ENCODE data around the gene KIRREL2.

Gene KIRREL2

DNA sequence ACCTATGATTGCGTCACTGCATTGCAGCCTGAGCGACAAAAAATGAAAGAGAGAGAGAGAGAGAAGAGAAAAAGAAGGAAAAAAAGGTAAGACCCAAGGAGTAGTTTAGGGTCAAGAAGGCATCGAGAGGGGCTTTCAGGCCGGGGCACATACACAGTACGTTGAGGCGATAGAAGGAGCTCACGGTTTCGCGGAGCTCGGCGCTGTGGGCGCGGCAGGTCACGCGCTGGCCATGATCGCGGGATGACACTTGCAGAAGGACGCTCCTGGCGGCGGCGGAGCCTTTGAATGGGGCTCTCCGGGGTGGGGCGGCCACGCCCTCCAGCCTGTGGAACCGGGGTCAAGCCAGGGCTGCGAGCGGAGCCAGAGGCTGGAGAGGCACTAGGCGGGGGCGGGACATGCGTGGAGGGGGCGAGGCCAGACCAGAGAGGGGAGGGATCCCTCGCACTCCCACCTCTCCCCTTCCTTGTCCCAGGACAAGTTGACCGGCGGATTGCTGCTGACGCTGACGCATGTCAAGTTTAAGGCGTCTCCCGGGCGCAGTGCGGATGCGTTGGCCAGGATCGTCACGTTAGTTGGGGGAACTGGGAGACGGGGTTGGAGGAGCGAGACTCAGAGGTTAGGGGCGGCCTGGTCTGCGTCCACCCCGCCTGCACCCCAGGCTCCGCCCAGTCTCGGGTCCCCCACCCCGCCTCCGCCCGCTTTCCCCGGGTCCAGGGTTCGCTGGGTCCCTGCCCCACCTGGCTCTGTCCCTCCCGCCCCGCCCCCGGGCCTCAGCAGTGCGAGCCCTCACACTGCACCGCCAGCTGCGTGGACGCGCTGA is 11.3 kb upstream of the KIRREL2 start:
- peak in 1 of 2 experiments; percentile 22 for DNase-seq

DNA sequence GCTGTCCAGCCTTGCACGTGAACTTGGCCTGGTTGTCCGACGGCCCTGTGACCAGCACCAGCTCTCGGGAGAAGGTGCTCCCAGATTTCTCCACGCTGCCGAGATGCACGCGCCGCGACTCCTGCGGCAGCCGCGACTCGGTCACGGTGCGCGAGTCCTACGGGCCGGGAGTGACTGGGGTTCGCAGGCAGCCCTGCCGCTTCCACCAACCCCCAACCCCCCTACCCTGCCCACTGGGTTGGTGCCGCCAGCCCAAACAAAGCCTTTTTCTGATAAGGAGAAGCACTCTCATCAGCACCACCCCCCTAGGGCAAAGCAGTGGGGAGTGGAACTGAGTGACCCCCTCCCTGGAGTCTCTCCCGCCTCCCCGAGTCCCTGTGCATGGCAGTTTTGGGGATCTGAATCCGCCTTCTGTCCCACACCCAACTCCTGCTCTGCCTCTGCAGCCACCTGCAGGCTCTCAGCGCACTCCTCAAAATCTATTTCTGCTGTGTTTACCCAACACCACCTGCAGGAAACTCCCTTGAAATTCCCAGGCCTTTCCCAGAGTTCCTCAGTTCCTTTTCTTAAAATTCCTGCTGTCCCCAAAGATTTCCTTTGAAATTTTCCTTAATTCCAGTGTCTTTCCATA is 10.6 kb upstream of the KIRREL2 start:
- no peak for DNase-seq

DNA sequence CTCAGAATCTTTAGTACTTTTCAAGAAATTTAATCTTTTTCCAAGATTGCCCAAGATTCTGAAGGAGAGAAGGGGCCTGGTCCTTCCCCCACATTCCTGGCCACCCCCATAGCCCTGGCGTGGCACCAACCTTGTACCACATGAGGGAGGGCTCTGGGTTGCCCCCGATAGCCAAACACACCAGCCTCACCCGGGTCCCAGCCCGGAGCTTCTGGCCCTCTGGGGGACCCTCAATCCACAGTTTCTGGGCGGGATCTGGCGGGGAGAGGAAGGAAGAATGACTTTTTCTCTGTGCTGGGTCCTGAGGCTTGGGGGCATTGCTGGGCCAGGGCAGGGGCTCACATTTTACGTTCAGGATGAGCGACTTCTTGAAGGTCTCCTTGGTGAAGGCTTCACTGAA is 8.8 kb upstream of the KIRREL2 start:
- no peak for DNase-seq

DNA sequence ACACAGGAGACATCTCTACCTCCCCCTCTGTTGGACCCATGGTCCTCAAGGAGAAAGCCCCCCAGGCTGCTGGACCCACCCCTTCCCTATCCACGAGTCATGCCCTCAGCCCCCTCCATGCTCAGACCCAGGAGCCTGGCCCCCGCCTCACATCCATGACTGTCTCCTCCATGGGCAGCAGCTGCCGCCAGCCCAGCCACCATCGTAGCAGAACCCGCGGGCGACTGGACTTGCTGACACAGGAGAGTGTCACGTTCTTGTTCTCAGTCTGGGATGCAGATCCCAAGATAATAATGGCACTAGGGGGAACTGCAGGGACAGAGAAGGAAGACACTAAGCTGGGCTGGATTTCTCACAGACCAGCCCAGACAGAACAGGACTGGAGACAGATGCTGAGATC is 8.2 kb upstream of the KIRREL2 start:
- no peak for DNase-seq

DNA sequence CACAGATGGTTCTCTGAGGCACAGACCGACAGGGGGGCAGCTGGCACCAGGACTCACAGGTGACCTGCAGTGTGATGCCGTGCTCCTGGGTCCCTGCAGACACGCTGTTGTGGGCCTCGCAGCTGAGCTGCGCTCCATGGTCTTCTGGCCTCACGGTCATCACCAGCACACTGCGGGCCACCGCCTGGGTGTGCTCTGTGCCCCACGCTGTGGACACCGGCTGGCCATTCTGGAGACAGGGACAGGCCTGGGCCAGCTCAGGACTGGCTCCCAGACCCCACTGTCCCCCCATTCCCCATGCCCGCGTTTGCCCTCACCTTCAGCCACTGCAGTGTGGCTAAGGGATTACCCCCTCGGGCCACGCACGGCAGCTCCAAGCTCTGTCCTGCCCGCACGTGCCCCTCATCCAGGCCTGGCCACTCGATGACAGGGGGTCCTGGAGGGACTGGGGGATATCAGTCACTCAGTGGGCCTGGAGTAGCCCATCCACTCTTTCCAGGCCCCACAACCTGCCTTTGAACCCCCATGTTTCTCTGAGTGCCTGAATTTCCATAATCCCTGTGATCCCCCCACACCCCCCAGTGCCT is 7.7 kb upstream of the KIRREL2 start:
- DNase-seq, result no peak

DNA sequence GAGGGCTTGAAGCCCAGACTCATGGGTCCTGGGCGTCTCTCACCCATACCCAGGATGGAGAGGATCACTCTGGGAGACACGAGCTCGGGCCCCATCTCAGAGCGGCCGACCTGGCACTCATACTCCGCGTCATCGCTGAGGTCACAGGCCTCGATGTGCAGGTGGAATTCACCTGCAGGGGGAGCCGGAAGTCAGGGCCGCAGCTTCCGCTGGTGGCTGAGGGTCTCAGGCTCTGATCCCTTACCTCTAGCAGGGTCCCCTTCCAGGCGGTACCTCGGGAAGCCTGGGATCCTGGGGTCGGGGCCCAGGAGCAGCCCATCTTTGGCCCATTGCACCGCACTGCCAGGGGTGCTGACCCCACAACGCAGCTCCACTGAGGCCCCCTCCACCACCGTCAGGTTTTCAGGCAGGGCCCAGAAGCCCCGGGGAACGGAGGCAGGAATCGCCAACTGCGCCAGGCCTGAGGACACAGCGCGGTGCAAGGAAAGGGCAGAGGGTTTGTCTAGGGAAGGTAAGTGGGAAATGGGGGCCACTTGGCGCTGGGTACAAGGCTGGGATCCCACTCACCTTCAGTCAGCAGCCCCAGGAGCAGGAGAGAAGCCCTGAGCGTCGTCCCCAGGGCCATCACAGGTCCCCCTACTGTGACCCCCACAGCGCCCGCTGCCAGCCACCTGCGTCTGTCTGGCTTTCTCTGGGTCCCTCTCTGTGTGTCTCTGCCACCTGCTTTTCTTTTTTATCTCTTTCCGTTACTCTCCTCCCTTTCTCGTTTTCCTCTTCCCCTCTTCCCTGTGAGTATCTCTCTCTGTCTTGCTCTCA is 5.3 kb upstream of the KIRREL2 start:
- DNase-seq, result no peak

DNA sequence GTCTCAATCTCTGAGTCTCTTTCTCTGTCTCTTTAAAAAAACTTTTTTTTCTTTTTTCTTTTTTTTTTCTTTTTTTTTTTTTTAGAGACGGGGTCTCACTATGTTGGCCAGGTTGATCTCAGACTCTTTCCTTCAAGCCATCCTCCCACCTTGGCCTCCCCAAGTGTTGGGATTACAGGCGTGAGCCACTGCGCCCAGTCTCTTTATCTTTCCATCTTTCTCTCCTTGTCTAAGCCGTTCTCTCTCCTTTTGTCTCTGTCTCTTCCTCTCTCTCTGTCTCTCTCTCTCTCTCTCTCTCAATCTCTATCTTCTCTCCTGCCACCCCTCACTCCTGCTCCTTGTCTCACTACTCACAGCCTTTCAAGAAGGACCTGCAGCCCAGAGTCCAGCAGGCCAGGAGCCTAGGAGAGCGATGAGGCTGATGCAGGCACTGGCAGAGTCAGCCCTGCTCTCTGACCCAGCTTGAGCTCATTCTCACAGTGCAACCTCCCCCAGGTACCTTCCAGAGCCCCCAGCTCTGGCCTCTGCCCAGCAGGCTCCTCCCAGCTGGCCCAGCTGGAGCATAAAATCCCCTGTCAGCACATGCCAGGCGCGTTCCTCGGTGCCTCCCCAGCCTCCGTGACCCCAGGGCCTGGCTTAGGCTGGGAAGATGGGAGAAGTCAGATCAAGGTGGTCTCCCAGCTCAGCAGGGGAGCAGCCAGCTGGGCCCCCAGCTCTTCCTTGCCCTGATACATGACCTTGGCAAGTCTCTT is 4.5 kb upstream of the KIRREL2 start, which contains the start of gene NPHS1:
TSS of gene NPHS1 (minus strand) at position 476 of the 752 bp plus-strand sequence. CDS start 667 bp downstream, outside the sequence.
- DNase-seq, result no peak

DNA sequence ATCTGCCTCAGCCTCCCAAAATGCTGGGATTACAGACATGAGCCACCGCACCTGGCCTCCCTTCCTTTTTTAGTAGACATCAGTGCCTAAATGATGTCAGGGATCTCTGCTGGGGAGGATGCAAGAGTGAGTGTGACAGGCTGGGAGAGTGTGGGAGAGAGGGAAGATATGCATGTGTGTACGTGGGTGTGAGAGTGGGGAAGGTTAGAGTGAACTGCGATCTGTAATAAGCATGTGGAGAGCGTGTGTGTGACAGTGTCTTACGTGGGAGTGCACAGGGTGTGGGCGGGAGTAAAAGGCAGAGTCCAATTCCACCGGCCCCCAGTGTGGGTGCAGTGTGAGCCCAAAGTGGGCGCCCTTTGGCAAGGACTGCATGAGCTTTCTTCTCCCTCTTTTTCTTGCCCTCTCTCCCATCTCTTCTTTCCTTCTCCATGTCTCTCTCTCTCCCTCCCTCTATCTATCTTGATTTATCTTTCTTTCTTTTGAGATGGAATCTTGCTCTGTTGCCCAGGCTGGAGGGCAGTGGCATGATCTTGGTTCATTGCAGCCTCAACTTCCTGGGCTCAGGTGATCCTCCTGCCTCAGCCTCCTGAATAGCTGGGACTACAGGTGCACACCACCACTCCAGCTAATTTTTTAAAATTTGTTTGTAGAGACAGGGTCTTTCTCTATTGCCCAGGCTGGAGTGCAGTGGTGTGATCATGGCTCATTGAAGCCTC is 3.5 kb upstream of the KIRREL2 start:
- no peak for DNase-seq

DNA sequence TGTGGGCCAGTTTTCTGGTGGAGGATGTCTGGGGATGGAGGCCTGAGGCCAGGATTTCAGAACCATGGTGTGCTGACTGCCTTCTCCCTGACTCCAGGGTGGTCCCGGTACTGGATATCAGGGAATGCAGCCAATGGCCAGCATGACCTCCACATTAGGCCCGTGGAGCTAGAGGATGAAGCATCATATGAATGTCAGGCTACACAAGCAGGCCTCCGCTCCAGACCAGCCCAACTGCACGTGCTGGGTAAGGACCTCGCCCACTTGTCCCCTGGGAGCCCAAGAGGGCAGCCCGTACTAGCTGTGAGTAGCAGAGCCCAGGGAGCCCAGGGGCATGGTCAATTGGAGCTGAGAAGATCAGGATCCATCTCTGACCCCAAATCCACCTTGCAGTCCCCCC is 1.6 kb downstream of the KIRREL2 start:
- DNase-seq, result no peak

DNA sequence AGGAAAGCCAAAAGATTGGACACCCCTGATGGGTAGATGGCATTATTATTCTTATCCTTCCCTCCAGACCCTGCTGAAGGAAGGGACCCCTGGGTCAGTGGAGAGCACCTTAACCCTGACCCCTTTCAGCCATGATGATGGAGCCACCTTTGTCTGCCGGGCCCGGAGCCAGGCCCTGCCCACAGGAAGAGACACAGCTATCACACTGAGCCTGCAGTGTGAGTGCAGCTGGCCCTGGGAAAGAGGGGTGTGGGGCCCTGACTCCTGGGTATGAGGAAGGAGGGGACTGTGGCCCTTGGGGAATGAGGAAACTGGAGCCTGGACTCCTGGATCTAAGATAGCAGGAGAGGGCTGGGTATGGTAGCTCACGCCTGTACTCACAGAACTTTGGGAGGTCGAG is 2.7 kb downstream of the KIRREL2 start:
- no peak for DNase-seq

DNA sequence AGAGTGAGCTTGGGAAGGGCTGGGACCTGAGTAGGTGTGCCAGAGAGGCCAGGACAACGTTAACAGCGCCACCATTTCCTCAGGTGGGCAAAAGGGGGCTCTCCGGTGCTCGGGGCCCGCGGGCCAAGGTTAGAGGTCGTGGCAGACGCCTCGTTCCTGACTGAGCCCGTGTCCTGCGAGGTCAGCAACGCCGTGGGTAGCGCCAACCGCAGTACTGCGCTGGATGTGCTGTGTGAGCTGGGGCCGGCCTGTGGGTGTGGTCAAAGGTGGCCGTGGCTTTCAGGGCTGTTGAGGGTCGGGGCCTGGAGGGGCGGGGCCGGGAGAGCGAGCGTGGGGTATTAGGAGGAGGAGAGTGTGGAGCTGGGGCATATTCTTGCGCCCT is 3.7 kb downstream of the KIRREL2 start:
- DNase-seq, result no peak

DNA sequence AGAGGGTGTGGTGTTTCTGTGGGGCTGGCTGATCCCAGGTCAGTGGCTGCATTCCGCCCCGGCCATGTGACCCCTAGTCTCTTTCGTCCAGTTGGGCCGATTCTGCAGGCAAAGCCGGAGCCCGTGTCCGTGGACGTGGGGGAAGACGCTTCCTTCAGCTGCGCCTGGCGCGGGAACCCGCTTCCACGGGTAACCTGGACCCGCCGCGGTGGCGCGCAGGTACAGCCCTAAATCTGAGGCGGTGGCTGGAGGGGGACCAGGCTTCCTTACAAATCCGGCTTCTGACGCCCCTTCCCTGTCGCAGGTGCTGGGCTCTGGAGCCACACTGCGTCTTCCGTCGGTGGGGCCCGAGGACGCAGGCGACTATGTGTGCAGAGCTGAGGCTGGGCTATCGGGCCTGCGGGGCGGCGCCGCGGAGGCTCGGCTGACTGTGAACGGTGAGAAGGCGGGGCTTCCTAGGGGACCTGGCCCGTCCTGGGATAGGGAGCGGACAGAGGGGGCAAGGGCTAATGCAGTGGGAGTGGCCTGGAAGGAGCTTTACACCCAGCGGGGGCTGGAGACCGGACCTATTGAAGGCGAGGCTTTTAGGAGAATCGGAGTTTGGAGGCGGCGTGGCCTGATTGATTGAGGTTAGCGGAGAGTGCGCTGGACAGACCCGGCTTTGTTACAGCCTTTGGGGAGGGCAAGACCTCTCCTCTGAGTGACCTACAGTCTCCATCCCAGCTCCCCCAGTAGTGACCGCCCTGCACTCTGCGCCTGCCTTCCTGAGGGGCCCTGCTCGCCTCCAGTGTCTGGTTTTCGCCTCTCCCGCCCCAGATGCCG is 4.3 kb downstream of the KIRREL2 start:
- no peak for DNase-seq

DNA sequence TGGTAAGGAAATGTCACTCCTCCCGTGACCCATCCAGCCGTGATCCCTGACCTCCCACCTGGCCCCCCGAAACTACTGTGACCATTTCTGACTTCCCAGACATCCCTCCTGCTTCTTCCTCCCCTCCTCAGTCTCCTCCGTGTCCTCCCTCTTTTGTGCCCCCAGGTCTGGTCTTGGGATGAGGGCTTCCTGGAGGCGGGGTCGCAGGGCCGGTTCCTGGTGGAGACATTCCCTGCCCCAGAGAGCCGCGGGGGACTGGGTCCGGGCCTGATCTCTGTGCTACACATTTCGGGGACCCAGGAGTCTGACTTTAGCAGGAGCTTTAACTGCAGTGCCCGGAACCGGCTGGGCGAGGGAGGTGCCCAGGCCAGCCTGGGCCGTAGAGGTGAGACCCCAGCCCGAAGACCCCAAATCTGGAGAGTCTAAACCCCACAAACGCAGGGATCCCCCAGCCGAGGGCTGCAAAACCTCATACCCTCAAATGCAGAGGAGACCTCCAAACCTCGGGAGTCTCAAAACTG is 5.0 kb downstream of the KIRREL2 start:
- DNase-seq, result no peak

DNA sequence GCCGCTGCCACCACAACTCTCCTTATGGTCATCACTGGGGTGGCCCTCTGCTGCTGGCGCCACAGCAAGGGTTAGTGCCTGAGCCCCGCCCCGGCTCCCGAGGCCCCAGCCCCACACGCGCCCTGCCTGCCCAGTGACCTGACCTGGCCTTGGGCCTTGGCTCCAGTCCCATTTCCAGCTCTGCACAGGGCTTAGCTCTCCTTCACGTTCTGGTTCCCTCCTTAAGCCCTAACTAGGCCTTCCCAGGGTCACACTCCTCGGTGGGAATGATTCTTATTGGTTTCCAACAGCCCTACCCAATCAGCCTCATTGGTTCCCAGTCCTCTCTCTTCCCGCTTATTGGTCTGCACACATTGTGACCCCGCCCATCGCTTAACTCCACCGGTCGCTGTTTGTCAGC is 5.8 kb downstream of the KIRREL2 start:
- DNase-seq, result no peak

DNA sequence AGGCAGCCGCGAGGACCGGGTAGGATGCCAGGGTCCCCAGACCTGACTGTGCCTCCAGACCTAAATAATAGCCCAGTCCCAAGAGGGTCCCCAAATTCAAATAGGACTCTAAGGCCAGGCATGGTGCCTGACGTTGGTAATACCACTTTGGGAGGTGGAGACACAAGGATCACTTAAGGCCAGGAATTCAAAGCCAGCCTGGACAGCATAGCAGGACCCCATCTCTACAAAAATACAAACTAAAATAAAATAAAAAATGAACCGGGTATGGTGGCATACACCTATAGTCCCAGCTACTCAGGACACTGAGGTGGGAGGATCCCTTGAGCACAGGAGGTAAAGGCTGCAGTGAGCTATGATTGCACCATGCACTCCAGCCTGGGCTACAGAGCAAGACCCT is 6.3 kb downstream of the KIRREL2 start:
- no peak for DNase-seq

DNA sequence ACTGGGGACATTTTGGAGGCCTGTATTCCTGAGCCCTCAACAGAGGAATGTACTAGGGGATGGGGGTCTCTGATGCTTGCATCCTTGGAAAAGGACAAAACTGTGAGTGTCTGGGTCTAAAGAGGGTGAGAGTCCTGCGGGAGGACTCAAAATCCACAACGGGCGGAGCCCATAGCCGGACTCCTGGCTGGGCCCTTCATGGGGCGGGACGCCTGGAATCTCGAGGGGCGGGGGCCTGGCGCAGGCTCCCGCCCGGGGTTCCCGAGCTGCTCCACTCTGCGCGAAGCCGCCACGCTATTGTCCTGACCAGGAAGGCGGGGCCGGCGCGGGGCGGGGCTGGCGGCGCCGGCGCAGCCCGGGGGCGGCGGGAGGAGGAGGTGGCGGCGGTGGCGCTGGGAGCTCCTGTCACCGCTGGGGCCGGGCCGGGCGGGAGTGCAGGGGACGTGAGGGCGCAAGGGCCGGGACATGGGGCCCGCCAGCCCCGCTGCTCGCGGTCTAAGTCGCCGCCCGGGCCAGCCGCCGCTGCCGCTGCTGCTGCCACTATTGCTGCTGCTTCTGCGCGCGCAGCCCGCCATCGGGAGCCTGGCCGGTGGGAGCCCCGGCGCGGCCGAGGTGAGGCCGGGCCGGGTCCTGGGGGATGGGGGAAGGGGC is 11.6 kb downstream of the KIRREL2 start, which contains the start of gene APLP1:
TSS of gene APLP1 (plus strand) at position 403 of the 651 bp plus-strand sequence. CDS start at position 466, 63 bp downstream.
- DNase-seq, result peak; percentile 78 to 81

DNA sequence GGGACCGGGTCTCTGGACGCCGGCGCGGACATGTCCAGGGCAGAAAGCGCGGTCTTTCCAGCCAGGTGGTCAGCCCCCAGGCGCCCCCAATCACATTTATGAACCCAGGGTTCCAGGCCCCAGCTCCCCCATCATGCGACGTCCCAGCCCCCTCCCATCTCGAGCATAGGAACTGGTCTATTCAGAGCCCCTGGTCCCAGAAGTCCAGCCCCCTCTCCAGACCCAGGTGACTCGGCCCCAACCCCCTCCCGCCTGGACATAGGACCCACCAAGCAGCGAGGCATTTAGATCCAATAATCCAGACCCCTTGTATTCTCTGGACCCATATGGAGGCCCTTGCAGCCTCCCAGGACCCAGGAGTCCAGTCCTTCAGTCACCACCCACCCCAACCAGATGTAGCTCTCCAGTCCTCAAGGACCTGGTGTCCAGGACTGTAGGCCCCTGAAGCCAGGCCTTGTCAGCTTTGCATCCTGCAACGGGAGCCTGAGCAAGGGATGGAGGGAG is 12.2 kb downstream of the KIRREL2 start:
- DNase-seq, result no peak

DNA sequence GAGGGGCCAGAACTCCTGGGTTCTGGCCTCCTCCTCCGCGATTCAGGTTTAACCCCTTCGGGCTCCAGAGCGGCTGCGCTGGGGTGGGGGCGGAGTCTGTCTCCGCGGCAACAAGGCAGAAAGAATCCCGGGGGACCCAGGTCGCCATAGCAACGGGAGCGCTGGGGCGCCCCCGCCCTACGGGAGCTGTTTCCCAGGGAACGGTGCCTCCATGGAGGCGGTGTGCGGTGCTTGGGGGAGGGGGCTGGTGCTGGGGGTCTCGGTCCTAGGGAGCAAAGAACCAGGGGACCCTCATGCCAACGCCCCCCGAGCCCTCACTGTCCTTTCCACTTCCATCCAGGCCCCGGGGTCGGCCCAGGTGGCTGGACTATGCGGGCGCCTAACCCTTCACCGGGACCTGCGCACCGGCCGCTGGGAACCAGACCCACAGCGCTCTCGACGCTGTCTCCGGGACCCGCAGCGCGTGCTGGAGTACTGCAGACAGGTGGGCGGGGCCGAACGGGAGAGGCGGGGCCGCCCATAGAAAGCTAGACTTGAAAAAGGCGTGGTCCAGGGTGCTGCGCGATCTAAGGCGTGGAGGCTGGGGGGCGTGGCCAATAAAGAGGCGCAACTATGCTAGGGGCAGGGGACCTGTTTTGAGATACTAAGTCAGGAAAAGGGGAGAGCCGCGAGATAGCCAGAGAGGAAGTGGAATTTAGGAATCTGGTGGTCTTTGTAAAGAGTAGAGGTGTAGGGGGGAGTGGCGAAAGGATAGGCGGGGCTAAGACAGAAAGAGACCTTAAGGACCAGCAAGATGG is 12.8 kb downstream of the KIRREL2 start:
- peak; percentile 86 to 88 for DNase-seq

All from activated CD4-positive, alpha-beta T cell treated with anti-CD3 and anti-CD28 coated beads, Interleukin-2, amount 50 U/mL, for 48 hours (primary cell).